ENCODE data around the gene CTNNBIP1.

CTNNBIP1 gene

DNA sequence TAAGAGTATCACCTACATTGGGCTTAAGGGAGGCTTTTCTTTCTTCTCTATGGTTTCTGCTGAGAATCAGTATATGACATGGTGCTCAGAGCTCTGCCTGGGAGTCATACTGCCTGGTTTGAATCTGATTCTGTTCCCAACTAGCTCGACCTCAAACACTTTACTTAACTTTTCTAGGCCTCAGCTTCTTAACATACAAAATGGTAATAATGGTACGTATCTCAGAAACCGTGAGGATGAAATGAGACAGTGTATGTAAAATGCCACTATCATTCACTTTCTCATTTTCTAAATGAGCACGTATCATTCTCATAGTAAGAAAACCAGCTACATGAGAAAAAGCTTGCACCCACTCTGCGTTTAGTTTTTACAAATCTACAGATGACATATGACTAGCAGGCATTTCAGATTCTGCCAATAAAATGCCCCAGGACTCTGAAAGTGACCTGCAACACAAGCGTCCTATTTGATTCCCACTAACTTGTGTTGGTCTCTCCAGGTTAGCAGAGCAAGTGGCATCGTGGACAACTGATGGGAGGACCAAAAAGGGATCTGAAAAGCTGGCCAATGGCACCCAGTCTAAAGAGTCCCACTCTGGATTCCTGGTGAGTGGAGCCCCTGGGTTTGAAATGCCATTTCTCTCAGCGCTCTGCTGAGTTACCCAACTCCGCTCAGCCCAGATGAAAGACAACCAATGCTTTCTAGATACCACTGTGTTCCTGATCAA lies 6.1 kb downstream of the CTNNBIP1 start:
- DNase-seq = no peak

DNA sequence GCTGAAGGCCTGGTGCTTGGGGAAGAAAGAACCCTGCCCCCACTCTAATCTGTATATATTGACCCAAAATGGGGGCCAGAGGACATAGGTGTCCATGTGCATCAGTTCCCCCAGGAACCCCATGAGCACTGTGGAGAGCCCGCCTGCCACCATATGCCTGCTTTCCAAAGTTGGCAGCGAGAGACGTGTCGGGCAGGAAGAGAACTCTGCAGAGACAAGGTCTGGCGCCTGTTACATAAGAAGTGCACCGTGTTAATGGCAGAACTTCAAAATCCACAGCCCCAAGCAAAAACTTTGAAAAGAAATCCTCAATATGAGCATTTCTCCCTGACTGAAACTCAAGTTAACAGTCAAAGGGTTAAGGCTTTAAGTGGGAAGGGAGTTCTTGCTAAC lies 8.0 kb downstream of the CTNNBIP1 start:
- DNase-seq = no peak

DNA sequence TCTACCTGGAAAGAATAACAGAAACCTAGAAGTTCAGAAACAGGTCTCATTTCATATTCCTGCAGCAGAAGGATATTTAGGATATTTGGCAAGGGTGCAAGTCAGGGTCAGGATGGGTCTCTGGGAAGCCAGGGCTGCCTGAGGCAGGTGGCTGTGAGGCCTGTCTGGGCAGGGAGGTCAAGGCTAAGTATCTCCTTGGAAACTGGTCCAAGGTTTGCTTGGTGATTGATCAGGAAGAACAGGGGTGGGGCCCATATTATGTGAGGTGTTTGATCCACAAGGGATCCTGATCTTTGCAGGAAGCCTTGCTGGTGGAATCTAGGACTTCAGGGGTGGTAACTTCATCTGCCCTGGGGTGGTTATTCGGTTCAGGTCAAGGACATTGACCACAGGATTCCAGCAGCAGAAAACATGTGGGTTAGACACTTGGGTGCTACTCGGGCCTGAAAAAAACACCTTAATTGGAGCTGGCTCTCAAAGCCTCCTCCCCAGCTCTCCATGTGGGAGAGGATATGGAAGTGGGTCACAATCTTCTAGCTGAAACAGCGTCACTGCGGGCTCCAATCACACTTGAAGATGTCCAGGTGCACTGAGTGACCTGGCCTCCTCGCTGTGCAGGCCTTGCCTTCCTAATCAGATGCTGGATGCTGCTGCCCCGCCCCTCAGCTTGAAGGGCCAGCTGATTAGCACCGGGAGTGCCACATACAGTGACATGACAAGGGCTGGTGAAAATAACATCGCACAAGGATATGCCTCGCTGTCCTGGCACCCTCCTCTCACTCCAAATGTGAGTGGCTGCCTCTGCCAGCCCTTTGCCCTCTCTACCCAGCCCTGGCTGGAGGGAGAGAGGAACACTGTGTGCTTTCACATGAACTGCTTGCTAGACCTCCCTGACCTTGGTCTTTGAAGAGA lies 8.7 kb downstream of the CTNNBIP1 start:
- DNase-seq = no peak

DNA sequence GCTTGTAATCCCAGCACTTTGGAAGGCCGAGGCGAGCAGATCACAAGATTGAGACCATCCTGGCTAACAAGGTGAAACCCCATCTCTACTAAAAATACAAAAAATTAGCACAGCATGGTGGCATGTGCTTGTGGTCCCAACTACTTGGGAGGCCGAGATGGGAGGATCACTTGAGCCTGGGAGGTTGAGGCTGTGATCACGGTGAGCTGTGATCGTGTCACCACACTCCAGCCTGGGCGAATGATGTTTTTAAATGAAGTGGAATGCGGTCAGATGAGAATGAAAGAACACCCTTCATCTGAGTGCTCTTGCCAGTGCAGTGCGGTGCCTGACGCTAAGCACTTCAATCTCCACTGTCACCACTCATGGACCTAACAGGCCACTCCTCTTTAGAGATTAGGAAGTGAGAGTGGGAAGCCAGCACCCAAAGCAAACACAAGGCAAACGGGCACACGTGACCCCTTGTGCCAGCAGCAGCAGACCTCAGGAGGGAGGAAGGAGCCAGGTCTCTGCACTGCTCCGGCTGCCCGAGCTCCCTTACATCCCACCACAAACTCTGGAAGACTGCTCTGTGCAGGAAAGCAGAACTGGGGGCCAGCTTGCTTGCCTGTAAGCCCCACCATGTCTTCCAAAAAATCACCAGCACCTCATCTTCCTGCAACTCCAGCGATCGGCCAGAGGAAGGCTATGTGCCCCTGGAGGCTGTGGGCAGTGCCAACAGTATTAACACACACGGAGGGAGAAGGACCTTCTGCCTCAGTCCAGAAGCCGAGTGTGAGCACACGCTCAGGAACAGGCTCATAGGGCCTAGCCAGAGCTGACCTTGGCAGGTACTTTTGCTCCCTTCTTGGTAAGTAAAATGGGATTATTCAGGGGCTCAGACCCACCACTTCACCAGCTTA lies 9.7 kb downstream of the CTNNBIP1 start:
- no peak for DNase-seq

DNA sequence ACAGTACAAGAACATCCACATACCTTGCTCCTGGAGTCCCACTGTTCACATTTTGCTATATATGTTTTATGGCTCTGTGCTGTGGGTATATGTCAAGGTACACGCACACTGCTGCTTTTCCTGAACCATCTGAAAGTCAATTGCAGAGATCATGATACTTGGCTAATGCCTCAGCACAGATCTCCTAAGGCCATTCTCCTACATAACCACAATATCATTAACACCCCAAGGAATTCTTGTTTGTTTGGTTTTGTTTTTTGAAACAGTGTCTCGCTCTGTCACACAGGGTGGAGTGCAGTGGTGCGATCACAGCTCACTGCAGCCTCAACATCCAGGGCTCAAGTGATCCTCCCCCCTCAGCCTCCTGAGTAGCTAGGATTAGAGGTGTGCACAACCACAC lies 16.0 kb downstream of the CTNNBIP1 start:
- DNase-seq = no peak

DNA sequence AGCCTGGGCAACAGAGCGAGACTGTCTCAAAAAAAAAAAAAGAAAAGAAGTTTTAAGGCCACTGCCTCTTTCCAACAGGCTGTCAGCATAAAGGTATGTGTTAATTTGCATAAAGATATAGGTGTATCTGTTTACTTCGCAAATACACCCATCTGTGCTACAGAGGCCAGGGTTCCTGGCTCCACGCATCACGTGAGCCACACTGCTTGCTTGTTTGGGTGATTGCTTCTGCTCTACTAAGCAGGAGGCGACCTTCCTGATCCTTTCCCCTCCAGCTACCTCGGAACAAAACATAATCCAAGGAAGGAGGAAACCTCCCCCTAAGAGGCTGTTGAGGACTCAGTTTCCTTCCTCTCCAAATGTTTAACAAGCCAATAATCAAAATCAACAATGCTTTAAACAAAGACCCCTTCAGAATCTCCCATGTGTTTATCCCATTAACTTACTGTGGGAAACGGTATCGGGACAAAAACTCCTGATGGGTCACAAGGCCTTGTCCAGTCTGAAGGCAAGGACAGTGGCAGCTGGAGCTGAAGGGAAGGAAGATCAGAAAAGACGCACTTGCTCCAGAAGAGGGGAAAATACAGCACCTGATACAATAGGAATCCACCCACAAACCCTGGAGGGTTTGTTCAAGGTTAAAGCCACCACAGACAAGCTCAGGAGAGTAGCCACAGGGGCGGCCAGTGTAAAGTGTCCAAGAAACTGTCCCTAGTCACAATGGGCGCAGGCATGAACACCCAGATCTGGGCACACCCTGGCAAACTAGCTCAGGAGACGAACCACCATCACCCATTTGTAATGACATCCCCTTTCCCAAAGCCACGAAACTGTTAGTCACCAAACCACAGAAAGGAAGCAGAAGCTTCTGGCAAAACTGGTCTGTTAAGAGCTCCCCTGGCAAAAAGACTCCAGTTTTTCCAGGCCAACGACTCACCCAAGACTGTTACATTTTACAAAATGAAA lies 17.2 kb downstream of the CTNNBIP1 start:
- no peak for DNase-seq

DNA sequence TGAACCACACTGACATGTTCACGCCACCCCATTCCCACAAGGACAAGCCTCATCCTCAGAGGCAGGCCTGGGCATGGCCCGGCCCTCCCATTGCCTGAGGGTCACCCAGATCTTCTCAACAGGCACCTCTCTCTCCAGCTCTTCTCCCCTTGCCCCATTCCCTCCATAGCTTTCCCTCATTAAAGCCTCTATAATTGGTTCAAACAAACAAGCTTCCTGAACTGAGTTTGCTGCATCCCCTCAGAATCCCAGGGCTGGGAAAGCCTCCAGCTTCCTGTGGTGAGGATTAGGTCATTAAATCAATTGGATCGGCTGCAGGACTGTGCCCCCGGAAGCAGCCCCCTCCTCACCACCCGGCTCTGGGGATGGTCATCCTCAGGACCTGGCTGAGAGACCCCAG lies 18.9 kb downstream of the CTNNBIP1 start:
- no peak for DNase-seq

DNA sequence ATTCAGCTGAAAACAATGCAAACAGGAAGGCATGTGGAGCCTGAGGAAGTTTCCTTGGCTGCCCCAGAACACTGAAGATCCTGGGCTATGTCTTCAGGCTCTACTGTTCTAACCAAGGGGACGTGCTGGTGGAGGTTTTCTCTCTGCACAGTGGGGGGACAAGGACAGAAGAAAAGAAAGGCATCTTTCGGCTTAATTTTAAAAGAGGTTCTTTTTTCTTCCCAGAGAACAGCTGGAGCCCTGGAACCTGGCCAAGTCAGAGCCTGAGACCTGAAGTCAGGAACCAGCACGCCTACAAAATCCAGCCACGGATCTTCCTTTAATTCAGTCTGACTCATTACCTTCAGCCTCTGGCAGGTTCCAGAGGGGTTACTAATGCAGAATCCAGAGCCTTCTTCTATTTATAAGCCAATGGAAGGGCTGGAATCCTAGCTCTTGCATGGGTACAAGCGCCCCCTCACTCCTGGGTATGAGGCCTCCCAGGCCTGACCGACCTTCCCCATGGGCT lies 19.8 kb downstream of the CTNNBIP1 start:
- no peak for DNase-seq

DNA sequence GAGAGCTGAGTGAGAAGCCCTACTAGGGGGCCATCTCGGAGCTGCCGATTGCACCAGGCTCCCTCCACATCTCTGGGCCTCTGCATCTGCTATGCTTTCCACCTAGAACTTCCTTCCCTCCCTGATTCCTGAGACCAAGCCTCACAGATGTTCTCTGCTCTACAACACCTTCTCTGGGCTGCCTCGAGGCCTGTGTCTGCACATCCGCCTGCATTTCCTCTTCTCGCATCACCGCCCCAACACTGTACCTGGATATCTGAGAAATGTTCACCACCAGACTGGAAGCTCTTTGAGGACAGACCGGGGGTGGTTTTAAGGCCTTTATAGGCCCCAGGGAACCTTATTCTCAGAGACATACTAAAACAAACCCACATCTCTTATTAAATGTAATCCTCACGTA lies 20.7 kb downstream of the CTNNBIP1 start:
- no peak for DNase-seq

DNA sequence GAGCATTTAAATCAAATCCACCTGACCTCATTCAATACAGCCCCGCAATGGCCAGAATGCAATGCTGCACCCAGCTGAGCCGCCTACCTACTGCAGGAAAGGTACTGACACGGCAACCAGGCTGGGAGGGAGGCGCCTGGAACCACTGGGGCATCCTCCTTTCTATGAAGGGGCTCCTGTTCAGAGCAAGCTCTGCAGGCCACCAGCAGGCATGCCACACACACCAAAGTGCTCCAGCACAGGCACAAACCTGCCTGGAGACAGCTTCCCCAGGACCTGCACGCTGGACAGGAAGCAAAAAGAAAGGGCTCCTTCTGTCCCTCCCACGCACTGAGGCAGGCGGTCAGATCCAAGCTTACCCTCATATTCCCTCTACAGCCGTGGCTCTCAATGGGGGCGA lies 21.2 kb downstream of the CTNNBIP1 start:
- DNase-seq = no peak

DNA sequence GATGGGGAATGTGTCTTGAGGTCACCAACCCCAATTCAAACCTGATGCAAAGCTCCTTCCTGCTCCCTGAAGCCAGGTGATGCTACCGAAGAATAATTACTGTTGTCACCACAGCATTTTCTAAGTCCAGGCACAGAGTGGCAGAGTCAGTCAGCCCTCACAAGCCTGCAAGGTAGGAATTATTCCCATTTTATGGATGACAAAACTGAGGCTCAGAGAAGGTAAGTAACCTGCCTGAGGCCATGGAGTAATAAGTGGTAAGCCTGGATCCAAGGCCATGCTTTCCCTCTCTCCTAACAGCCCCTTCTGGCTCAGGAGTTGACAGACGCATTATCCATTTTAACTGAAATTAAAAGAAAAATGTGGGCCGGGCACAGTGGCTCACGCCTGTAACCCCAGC lies 23.0 kb downstream of the CTNNBIP1 start:
- DNase-seq = no peak

DNA sequence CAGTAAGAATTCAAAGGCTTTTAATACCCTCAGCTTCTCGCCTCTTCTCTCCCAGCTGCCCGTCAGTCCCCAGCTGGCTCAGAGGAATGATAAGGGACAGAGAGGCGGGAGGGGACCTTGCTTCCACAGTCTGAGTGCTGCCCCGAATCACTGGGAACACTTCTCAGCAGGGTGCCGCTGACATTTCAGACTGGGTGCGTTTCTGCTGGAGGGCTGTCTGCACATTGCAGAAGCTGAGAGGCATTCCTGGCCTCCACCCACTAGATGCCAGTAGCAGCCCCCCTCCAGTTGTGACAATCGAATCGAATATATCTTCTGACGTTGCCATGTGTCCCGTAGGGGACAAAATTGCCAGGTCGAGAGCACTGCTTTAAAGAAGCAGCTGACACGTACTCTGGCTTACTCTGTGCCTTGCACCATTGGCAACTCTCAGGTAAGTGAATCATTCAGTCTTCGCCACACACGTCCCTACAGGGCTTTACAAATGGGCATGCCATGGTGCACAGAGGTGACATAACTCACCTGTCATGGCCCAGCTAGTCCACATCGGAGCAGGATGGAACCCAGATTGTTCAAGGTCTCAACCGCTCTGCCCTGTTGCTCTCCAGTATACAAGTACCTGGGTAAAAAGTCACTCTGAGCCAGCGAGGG lies 23.9 kb downstream of the CTNNBIP1 start:
- DNase-seq = no peak

DNA sequence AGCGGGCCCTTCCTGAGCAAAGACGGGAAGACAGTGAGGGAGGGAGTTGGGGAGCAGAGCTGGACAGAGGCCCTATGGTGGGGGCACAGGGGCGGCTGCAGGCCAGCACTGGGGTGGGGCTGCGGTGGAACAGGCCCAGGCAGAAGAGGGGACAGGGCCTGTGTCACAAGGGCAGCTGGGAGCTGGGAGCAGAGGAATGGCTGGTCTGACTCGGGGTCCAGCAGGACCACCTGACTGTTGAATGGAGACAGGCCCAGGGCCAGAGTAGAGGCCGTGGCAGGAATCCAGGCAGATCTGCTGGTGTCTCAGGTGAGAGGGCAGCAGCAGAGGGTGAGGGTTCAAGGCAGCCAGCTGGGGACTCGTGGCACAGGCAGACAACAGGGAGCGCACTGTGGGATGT lies 25.3 kb downstream of the CTNNBIP1 start:
- DNase-seq = no peak

DNA sequence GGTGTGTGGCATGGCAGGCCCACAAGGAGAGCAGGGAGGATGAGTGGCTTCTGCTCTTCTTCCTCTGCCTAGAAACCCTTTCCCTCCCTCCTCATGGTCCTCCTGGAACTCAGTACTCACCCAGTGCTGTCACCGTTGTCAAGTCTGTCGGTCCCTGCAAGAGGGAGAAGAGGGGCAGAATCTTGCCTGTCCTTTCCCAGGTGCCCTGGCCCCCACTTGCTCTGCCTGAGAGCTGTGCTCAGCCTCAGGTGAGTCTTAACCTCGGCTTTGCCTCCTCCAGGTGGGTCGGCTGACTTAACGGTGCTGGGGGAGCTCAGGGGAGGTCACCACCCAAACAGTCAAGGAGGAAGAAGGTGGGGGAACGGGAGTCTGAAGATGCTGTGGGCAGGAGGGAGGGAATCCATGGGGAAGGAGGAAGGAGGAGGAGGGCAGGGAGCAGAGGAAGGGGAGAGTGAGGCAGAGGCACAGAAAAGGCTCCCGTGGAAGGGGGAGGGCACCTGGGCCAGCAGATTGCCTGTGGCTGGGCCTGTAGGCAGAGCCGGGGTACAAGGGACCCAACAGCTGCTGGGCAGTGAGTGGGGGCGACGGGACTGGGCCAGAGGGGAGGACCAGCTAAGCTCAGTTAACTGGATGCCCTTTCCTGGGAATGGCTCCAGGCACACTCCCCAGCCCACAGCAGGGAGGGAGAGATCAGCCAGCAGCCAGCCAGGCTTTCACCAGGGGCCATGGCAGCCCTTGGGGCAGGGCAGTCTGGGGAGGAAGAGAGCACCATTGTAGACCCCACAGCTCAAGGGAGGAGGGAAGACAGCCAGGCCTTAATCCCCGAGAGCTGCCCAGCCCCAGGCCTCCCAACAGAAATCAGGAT lies 26.3 kb downstream of the CTNNBIP1 start:
- no peak for DNase-seq

DNA sequence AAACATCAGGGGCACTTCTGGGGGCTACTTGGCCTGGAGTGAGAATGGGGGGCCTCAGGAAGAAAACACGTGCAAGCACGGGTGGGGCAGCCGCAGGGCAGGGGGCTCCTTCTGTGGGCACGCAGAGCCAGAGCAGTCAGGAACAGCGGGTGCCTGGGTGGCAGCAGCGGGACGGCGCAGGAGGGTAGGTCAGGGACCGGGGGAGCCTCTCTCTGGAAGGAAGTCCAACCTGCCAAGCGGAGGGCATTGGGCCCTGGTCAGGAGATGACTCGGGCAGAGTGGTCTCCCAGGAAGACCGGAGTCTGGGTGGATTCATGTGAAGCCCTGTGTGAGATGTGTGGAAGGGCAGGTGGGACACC lies 27.1 kb downstream of the CTNNBIP1 start:
- DNase-seq = no peak

DNA sequence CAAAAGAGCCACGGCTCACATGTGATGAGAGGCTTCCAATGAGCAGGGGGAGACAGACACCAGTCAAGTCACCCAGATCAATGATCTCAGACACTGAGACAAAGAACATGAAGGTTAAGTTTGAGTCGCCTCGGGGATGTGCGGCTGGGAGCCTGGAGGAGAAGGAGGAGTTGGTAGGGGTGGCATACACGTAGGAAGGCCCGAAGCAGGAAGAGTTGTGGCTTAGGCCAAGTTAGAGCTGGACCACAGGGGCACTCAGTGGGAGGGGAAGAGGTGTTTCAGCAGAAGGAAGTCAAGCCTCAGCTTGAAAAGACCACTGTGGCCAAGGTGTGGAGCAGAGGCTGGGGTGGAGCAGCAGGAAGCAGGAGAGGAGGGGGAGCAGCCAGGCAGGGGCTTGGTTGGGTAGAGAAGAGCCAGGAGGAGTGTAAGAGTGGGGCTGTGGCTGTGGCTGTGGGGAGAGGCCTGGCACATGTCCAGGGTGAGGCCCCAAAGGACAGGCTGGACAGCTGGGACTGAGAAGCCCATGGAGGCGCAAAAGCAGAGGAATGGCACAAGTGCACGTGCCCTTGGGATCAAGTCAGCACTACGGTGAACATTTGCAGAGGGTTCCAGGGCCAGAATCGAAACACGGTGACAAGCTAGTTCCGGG lies 27.6 kb downstream of the CTNNBIP1 start:
- no peak for DNase-seq

DNA sequence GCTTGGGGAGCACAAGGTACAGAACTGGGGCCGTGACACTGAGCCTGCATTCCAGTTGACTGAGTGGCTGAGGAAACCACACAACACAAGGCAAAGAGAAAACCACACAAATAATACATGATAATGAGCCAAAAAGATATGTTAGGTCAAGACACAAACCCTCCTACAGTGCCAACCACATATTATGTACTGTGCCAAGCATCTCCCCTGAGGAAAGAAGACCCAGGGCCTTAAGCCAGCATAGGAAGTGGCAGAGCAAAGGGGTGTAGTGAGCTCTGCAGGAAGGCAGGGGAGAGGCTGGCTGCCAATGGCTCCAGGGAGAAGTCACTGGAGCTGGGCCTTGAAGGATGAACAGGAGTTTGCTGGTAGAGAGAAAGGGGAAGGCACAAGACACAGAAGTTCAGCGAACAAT lies 28.2 kb downstream of the CTNNBIP1 start:
- DNase-seq = no peak

DNA sequence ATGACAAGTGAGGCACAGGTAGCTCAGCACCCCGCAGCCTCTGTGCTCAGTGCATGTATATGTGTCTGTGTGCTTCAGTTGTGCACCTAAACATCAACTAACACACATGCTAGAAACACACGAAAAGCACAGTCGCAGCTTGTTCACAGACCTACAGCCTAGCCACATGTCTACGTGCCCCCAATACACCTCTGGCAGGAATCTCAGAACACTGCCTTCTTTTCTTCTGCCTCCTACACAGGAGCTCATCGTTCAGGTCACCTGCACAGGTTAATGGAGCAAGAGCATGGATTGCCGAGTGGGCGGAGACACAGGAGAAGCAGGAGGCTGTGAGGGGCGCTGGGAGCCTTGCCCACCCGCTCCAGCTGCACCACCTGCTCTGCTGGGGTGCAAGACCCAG lies 31.7 kb downstream of the CTNNBIP1 start:
- no peak for DNase-seq

DNA sequence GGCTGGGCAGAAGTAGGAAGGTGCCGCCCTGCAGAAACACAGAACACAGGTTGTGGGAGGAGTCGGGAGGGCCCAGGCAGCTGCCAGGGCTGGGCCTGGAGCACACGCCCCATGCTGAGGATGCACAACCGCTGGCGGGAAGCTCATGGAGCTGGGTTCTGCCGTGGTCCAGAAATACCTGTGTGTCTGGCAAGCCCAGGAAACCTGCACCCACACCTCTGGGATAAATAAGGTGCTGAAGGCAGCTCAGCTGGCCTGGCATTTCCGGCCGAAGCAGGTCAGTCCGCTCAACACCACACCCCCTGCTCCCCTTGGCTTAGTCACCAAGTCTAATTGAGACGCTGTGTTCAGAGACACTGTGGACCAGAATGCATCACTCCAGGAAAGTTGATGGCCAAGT lies 32.1 kb downstream of the CTNNBIP1 start:
- no peak for DNase-seq

DNA sequence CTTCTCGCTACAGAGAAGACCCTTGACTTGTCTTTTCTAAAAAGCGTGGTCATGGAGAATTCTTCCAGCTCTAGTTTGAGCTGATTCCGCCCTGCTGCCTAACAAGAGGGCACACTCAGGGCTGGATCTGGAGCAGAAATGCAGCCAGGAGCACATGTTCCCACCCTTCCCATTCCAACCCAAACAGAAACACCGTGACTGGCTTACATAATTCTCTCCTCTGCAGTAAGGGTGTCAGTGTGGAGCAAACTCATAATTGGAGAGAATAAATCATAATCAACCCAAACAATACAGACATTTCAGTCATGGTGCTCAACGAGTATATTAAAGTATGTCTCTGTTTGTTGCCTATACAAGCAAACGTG lies 34.5 kb downstream of the CTNNBIP1 start:
- DNase-seq = no peak

All from activated CD4-positive, alpha-beta T cell treated with anti-CD3 and anti-CD28 coated beads, Interleukin-2, amount 50 U/mL, for 1 hour (primary cell).